GM10266 (cell line): ENCODE measurements around the gene HSD3B7.

Experiments
- DNase-seq: peaks from one replicate; pipeline ENCODE4 v3.0.0; 2012; ENCODE audit errors: extremely low spot score
- CTCF ChIP-seq: IDR thresholded peaks from 2 replicates; pipeline ENCODE4 v1.5.1; 2012; ENCODE audit warnings: mild to moderate bottlenecking, low read depth; ENCODE audit not compliant: control insufficient read depth, insufficient read depth; ENCODE audit errors: missing control alignments

The HSD3B7 gene

GRCh38 chr16:31022544-31023251 lies 37.7 kb downstream of the HSD3B7 start:
- no peak for TF ChIP-seq CTCF
- no peak for DNase-seq

DNA sequence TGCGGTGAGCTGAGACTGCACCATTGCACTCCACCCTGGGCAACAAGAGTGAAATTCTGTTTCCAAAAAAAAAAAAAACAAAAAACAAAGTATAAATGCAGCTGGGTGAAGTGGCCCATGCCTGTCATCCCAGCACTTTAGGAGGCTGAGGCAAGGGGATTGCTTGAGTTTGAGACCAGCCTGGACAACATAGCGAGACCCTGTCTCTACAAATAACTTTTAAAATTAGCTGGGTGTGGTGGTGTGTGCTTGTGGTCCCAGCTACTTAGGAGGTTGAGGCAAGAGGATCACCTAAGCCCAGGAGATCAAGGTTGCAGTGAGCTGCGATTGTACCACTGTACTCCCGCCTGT lies 38.2 kb downstream of the HSD3B7 start:
- DNase-seq, result no peak
- TF ChIP-seq CTCF, result no peak

DNA sequence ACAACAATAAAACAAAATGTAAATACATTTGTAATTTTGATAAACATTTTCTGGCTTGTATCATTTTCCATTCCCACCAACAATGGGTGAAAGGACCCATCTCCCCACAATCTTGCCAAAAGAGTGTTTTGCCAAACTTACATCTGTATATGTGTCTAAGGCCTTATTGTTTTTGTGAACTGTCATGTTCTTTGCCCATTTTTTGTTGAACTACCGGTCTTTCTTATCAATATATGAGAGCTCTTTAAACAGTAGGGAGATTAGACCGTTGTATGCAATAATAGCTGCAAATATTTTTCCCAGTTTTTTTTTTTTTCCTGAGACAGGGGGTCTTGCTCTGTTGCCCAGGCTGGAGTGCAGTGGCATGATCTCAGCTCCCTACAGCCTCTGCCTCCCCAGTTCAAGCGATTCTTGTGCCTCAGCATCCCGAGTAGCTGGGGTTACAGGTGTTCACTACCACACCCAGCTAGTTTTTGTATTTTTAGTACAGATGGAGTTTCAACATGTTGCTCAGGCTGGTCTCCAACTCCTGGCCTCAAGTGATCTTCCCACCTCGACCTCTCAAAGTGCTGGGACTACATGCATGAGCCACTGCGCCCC lies 38.7 kb downstream of the HSD3B7 start:
- no peak for TF ChIP-seq CTCF
- DNase-seq, result no peak

- no peak for DNase-seq
- no peak for TF ChIP-seq CTCF
Measured at GRCh38 chr16:31025339-31025738, 40.3 kb downstream of the HSD3B7 start.

GRCh38 chr16:31029272-31029671 lies 44.3 kb downstream of the HSD3B7 start:
- no peak for TF ChIP-seq CTCF
- DNase-seq, result no peak

DNA sequence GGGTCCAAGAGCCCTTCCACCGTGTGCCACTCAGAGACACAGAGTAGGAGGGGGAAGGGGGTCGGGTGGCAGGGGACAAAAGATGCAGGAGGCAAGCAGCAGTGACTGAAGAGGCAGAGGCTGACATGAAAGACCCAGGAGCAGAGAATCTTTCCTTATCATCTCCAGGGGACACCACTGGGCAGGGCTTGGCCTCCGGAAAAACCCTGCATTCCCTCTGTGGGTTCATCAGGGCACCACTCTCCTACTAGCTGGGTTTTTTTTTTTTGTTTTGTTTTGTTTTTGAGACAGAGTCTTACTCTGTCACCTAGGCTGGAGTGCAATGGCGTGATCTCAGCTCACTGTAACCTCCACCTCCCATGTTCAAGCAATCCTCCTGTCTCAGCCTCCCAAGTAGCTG lies 46.3 kb downstream of the HSD3B7 start:
- TF ChIP-seq CTCF, result no peak
- DNase-seq, result no peak
